ENCODE measurements around the gene ABAT. TPM values are rescaled to one million over a fixed set of nuclear protein-coding genes. Genes with fewer than 3 reads are reported as not detected.

ABAT gene
- total RNA-seq, 1 experiment from 2014 or later: 7.3 TPM

DNA sequence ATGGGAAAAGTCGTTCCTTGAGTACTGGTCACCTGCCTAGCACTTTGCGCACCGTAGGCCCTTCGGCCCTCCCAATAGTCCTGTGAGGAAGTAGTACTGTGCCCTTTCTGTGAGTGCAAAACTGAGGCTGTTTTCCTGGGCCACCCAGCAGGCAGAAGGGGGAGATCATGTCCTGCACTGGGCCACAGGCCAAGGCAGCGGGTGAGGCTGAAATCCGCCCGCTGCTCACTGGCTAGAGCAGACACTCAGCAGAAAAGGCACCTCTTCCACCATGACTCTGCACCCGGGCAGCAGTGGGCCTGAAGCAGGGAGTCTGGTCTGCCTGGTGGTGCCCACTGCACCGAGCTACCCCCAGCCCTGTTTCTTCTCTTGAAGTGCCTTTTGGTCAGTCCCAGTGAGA, 32.7 kb upstream of the ABAT start:
- Histone ChIP-seq H3K9me3 (ENCODE audit: control insufficient read depth, low read depth, low read length) (no peaks in the 10 kb centered on the region), H2BK120ac (ENCODE audit: low read depth, low read length, poor library complexity, severe bottlenecking) (no peak overlapping the region), H3T11ph (ENCODE audit: low read length) (no peak overlapping the region), H2BK20ac (ENCODE audit: low read depth, low read length, poor library complexity, severe bottlenecking) (no peak overlapping the region), H2BK5ac (ENCODE audit: insufficient read length, low read length) (no peak overlapping the region), H3K4ac (ENCODE audit: low read depth, low read length) (no peak overlapping the region), H3K9ac (ENCODE audit: extremely low read depth, insufficient read length, low read length) (no peak overlapping the region), H3K27me3 (ENCODE audit: insufficient read depth, low read length) (no peaks in the 10 kb centered on the region), H3K79me1 (ENCODE audit: insufficient read depth, low read depth, low read length, poor library complexity, severe bottlenecking) (no peaks in the 10 kb centered on the region), H3K14ac (ENCODE audit: insufficient read depth, low read length) (no peak overlapping the region), H3K18ac (ENCODE audit: insufficient read length, low read depth, low read length) (no peak overlapping the region), H2AK5ac (ENCODE audit: insufficient read length, low read length) (no peak overlapping the region), H3K4me1 (ENCODE audit: insufficient read depth, low read length) (no peaks in the 10 kb centered on the region), H2BK15ac (ENCODE audit: low read depth, low read length) (no peak overlapping the region), H2BK12ac (ENCODE audit: insufficient read length, low read depth, low read length) (no peak overlapping the region), H2AFZ (ENCODE audit: low read length) (no peak overlapping the region), H4K8ac (replicated peaks; ENCODE audit: insufficient read length, low read depth, low read length) (no peak overlapping the region), H4K20me1 (ENCODE audit: control insufficient read depth, insufficient read depth, insufficient read length) (no peaks in the 10 kb centered on the region), H3K27ac (ENCODE audit: insufficient read length, low read depth, low read length) (no peak overlapping the region), H3K79me2 (ENCODE audit: insufficient read depth, low read length) (no peaks in the 10 kb centered on the region), H3K56ac (ENCODE audit: insufficient read length, low read depth, low read length) (no peak overlapping the region), H3K4me2 (ENCODE audit: insufficient read depth, insufficient read length, low read length) (no peak overlapping the region), H3K23ac (ENCODE audit: insufficient read length, low read depth, low read length) (no peak overlapping the region), H4K5ac (ENCODE audit: insufficient read length, low read depth, low read length) (no peak overlapping the region), H4K91ac (ENCODE audit: insufficient read length, low read depth, low read length) (no peak overlapping the region), H3K23me2 (ENCODE audit: insufficient read length, low read depth, low read length, poor library complexity, severe bottlenecking) (no peaks in the 10 kb centered on the region)
- no peak for DNase-seq
- no peaks in the 10 kb centered on the region for H3K4me1 Mint-ChIP-seq
- no peak overlapping the region for H3K4me3 Mint-ChIP-seq
- TF ChIP-seq, protein P1, sequence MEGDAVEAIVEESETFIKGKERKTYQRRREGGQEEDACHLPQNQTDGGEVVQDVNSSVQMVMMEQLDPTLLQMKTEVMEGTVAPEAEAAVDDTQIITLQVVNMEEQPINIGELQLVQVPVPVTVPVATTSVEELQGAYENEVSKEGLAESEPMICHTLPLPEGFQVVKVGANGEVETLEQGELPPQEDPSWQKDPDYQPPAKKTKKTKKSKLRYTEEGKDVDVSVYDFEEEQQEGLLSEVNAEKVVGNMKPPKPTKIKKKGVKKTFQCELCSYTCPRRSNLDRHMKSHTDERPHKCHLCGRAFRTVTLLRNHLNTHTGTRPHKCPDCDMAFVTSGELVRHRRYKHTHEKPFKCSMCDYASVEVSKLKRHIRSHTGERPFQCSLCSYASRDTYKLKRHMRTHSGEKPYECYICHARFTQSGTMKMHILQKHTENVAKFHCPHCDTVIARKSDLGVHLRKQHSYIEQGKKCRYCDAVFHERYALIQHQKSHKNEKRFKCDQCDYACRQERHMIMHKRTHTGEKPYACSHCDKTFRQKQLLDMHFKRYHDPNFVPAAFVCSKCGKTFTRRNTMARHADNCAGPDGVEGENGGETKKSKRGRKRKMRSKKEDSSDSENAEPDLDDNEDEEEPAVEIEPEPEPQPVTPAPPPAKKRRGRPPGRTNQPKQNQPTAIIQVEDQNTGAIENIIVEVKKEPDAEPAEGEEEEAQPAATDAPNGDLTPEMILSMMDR (conservative IDR thresholded peaks at IDR 0.05): no peak
- no CpG with 5 or more reads among the region's 9 CpGs for WGBS (ENCODE audit: extremely low coverage, insufficient read length, low lambda C conversion rate)
- H3K27me3 Mint-ChIP-seq (ENCODE audit: low read depth): no peaks in the 10 kb centered on the region
- no peaks in the 10 kb centered on the region for H3K9me3 Mint-ChIP-seq
- H3K27ac Mint-ChIP-seq: peak overlapping the region in 1 of 3 experiments; percentile 59; a peak in 1 of 7 replicates
- peaks cover 72 to 94% (median 90%) of the 10 kb centered on the region in 3 experiments for H3K36me3 Mint-ChIP-seq (ENCODE audit: insufficient read depth in 1 of 3, low read depth in 3 of 3)
